HG03060 (cell line): Measurements from ENCODE around the gene POLD2.

Source experiments
- ATAC-seq: cut with Tn5 transposase; IDR thresholded peaks from one replicate; pipeline ENCODE4 v1.9.1; 2021; ENCODE audit warnings: low read depth, moderate number of reproducible peaks; ENCODE audit not compliant: unreplicated experiment

The POLD2 gene

GRCh38 chr7:44152971-44153947 lies 29.9 kb upstream of the POLD2 start:
- ATAC-seq = no peak

DNA sequence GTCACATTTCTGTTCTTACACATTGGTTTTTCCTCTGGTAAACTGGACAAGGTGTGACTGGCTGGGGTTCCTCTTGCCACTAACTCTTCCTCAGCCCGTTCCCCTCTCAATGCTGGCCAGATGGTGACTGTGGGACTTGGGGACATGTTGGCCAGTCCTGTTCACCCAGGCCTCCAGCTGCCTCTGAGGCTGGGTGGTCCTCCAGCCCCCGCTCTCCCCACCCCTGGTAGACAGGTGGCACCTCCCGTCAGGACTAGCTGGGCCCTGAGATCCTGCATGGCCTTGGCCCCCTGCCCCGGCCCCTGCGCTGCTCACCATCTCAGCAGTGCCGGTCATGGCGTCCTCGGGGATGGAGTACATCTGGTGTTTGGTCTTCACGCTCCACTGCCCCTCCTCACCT lies 28.6 kb upstream of the POLD2 start:
- no peak for ATAC-seq

DNA sequence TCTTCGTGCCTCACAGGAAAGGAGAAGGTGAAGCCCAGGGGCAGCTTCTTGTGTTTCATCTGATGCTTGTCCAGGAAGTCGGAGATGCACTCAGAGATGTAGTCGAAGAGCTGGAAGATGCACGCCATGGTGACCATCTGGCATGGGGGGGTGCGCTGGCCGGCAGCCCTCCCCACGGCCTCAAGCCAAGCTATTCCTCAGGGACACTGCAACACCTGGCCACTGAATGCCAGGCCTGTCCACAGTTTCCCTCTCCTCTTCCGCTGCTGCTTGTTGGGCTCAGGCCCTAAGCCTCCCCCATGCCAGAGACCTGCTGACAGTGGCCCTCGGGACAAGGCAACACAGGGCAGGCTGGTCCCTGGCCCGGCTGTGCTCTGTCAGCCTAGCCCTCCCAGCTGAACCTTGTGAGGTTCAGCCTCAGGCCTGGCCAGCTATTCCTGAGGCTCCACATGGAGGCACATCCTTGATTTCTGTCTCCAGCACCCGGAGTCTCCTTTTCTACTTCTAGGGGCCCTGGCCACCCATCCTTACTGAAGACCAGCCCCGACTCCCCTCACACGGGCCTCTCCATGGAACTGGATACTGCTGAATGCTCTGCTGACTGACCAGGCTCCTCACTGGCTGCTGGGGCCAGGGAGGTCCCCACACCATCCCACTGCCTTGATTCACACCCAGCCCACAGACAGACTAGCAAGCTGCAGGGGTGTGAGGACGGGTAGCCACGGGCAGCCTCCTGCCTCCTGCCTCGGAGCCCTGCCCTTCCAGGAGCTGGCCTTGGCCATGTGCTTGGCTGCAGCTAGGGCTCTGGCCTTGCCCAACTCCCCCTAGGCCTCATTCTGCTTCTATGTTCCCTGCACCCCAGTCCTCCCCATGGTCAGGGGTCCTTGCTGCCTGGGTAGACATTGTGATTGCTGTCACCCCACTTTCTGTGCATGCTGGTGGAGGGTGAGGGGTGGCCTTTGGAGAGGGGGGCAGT lies 27.9 kb upstream of the POLD2 start:
- no peak for ATAC-seq

- no peak for ATAC-seq
Observed at GRCh38 chr7:44150466-44150832, 27.1 kb upstream of the POLD2 start.

DNA sequence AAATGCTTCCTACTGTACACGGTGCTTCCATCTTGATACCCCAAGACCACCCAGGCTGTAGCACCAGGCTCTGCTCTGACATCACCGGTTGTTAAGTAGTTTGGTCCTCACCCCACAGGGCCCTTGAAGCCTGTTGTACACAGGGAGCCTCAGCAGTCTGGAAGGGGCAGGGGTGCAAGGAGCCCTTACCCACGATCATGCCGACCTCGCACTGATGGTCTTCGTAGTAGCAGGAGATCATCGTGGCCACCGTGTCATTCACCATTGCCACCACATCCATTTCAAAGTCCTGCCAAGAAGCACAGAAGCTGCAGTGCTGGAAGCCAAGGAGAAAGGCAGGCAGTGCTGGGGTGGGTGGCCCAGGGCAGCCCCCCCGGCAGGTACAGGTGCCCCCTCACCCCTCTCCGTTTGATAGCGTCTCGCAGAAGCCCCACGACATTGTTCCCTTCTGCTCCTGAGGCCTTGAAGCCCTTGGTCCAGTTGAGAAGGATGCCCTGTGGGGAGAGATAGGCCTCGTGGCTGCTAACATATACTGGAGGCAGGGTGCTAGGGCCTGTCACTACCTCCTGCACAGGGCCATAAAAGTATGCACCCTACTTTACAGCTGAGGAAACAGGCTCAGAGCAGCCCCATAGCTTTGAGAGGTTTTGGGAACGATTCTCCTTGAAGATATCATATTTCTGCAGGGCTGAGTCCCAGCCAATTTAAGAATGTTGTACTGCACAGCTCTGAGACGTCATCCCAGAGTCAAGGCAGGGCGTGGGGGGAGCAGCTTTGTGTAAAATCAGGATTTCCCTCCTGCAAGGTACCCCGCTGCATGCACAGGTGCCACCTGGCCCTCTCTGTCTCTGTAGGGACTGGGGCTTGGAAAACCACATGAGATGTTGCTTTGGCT lies 26.5 kb upstream of the POLD2 start:
- ATAC-seq = no peak

DNA sequence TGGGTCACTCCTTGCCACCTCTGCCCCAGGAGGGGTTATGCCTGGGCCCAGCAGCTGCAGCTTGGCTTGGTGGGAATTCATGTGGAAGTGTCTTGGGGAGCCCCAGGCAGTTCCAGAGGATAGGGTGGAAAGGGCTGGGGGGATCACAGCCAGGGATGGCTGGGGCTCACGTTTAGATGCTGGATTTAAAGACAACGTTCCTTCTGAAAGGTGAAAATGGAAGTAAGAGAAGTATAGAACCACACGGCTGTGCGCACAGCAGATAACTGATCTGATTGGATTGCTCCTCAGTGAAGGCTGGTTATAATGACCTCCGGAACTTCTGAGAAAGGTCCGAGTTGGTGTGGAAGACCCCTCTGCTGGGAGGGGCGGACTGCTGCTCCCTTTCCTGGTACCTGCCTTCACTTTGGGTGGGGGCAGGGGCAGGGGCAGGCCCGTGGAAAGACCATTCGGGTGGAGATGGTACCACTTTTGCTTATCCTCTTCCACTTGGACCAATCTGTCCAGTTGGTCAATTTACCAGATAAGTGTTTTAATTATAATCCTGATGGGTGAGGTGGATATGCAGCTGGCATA lies 25.7 kb upstream of the POLD2 start:
- no peak for ATAC-seq

DNA sequence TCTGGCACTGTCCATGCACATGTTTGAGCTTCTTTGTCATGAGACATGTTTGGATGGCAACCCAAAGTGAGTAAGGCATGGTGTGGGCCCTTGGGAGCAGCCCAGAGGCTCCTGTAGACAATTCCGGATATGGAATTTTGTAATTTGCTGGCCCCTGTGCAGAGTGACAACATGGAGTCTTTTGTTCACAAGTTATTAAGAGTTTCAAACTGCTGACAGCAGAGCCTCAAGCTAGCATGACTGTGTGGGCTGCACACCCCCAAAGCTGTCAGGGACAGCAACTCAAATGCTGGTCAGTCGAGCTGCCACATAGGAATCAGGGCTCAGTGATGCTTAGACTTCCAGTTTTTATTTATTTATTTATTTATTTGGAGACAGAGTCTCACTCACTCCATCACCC lies 24.8 kb upstream of the POLD2 start:
- no peak for ATAC-seq

DNA sequence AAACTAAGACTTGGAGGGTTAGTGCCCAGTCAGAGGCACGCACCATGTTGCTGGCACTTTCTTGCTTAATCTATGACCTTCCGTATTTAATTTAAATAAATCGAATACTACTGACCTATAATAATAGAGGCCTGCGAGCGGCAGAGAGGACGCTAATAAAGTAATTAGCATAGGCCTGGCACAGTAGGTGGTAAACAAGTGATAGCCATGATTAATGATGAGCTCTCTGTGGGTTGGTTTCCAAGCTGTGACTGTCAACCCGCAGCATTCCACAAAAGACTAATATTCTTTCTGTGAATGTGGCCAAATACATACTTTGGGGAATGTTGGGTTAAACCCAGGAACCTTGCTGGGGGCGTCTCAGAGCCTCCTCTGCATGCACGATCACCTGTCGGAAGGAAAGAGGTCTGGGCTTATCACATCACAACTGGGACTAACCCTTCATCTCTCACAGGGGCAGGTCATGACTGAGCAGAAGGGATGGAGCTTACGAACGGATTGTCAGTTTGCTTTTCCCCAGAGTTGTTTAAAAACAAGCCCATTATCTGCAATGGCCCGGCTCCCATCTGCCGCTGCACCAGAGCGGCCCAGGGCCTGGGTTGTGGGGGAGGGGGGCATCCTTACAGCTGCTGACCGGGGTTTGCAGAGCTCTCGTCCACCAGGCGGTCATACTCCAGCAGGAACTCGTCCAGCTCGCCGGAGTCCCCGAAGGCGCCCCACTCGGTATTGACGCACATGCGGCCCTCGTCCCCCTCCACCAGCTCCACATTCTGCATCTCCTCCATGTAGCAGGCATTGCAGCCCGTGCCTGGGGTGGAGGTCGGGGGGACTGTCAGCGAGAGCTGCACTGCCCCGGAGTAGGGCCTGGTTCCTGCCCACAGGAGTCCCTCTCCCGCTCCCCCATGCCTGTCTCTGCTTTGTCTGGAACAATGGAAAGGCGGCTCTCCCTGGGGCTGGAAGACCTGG lies 24.0 kb upstream of the POLD2 start:
- ATAC-seq = no peak

DNA sequence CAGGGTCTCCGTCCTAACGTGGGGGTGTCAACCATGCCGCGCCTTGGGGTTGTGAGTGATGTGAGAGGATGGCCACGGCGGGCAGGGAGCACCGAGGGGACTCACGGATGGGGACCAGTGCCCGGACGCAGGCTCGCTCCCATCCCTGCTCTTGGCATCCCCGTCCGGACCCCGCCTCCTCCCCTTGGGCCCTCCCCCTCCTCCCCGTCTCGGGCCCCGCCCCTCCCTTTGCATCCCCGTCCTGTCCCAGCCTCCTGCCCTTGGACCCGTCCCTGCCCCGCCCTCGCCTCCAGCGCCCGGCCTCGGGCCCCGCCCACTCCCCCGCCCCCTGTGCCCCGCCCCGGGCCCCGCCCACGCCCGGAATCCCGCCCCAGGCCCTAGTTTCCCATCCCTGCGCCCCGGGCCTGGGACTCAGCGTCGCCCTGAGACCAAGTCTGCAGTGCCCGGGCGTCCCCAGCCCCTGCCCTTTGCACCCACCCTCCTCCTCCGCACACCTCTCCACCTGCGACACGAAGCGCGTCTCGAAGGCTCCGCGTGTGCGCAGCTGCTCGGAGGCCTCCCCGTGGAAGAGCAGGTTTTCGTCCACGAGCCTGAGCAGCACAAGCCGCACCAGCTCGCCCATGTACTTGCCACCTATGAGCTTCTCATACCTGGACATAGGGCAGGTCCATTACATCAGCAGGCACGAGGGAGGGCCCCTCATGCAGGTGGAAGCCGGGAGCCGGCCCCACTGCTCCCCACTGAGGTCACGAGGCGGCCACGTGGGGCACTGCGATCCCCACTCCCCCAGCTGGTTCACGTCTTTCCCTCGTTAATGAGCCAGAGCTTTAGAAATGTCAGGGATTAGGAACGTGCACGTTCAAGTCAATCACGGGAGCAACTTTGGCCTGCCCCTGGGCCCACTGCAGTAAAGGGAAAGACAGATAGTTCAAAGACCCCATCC lies 22.9 kb upstream of the POLD2 start:
- no peak for ATAC-seq

DNA sequence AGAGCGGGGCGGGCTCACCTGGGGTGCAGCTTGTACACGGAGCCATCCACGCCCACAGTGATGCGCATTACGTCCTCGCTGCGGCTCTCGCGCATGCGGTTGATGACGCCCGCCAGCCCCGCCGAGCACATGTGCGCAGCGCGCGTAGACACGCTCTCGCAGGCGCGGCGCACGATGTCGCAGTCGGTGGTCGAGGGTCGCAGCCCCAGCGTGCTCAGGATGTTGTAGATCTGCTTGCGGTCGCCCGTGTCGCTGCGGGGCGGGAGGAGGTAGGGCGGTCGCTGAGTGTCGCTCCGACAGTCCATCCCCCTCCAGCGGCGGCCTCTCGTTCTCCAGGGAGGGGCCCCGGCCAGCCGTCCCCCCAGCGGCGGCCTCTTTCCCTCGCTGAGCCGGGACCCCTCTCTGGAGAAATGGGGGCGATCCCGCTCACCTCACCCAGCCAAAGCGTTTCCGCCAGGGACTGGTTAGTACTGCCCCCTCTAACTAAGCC lies 22.2 kb upstream of the POLD2 start:
- ATAC-seq = no peak

- ATAC-seq = no peak
Observed at GRCh38 chr7:44144968-44145478, 21.7 kb upstream of the POLD2 start.

DNA sequence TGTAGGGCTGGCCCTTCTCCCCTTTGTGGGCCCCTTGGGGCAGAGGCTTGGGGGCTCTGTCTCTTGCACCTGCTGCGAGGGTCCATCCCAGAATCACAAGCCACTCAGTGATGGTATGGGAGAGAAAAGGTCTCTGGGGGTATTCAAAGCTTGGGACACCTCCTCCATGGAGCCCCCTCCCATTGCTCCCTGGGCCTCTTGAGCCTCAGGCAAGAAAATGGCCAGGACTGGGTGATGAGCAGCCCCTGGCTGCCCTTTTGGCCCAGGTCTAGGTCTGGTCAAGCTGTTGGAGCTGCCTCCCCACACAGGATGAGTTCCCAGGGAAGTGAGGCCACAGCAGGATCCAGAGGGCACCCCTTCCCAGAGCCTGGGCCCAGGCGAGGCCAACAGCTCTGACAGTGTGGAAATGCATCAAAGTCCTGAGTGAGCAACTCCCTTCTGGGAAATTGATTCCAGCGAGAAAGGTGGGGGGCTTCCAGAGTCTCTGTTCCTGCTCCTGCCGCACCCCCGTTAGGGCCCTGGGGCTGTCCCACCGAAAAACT lies 21.1 kb upstream of the POLD2 start:
- ATAC-seq = no peak

DNA sequence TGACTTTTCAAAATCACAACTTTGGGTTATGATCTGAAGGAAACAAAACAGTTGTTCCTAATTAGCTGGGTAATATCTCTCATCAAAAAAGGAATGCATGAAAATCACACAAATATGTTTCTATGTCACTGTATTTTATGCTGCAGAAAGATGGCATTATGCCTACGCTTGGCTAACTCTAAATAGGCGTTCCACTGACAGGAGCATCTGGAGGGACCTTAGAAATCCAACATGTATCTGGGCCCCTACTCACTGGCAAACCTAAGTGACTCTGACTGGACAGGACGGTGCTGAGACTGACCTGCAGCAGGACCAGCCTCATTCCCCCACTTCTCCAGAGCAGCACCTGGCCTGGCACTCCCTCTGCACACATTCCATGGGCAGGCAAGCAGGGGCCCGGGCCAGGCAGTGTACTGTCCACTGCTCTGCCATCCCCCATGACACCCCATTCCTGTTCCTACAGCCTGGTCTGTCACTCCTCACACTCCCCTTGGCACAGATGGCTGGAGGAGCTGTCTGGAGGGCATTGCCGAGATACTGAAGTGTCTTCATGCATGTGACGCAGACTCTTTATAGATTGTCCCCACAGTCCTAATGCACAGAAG lies 20.4 kb upstream of the POLD2 start:
- ATAC-seq = no peak

GRCh38 chr7:44142028-44142427 lies 18.7 kb upstream of the POLD2 start:
- no peak for ATAC-seq

DNA sequence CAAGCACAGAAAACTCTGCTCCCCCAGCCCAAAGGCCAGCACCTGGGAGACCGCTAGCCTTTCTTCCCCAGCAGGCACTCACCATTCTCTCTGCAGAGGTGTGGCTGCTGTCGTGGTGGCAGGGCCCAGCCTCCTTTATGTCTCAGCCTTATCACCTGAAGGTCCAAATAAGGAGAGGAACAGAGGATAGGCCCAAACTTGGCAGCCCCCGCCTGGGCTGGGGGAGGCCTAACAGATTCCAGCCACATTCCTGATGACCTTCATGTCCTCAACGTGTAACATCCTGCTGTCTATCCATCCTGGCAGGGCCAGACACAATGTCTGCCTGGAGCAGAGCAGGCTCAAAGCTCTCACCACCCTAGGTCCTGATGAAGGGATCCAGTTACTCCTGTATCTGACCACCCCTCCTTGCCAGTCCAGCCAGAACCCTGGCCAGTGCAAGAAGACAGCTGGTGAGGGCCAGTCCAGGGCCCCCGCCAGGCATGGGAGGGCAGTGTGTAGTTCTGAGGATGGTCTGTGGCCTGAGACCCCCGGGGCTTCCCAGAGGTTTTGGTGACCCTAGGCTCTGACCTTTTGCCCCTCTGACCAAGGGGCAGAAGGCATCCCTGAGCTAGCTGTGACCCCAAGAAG lies 18.0 kb upstream of the POLD2 start, which contains the start of gene MYL7:
Gene MYL7, minus strand, starts transcription at position 112 of the 630 bp plus-strand sequence. Its CDS starts 27 bp downstream, at position 85.
- no peak for ATAC-seq

- no peak for ATAC-seq
Observed at GRCh38 chr7:44140341-44140740, 17.0 kb upstream of the POLD2 start.
